ENCODE data around the gene HEATR1. TPM values are rescaled to one million over a fixed set of nuclear protein-coding genes. Genes with fewer than 3 reads are reported as not detected.

HEATR1 gene
- total RNA-seq, 1 experiment from 2014 or later = 68.3 TPM

GRCh38 chr1:236578661-236579060 lies 25.7 kb downstream of the HEATR1 start:
- ChIA-PET RAD21 (ENCODE audit: low non-redundant PET in 1 of 2, low total read pairs in 2 of 2, uncharacterized antibody in 2 of 2, unreplicated experiment in 2 of 2) (no interaction called here), CTCF (no interaction called here), POLR2A (no interaction called here)
- Histone ChIP-seq H3K27me3 (ENCODE audit: insufficient read depth, low read length) (no peaks in the 10 kb centered on the region), H3K36me3 (ENCODE audit: control insufficient read depth in 1 of 2, insufficient read depth in 2 of 2, low read length in 2 of 2) (peaks cover 52 to 67% of the 10 kb centered on the region in 2 experiments), H3K4me1 (ENCODE audit: control insufficient read depth in 1 of 2, insufficient read depth in 2 of 2, low read length in 2 of 2) (no peaks in the 10 kb centered on the region), H3K9me3 (ENCODE audit: control insufficient read depth in 1 of 2, insufficient read depth in 1 of 2, low read depth in 1 of 2, low read length in 2 of 2) (no peaks in the 10 kb centered on the region), H3K9ac (ENCODE audit: low read length) (no peak overlapping the region), H3K9me2 (ENCODE audit: insufficient read depth) (no peaks in the 10 kb centered on the region), H3K27ac (ENCODE audit: low read depth, low read length) (no peak overlapping the region), H2AFZ (ENCODE audit: low read depth, low read length, poor library complexity, severe bottlenecking) (no peak overlapping the region), H3K4me2 (ENCODE audit: low read length) (no peak overlapping the region), H4K20me1 (ENCODE audit: insufficient read depth) (peaks cover 3% of the 10 kb centered on the region; the same call in 1 of the 2 replicates), H3K79me2 (ENCODE audit: insufficient read depth, low read length) (0 out of 2 replicates have a peak, but pooled peaks cover 3% of the 10 kb centered on the region), H3K4me3 (replicated peaks in 1 of 2; ENCODE audit: low read depth in 1 of 2, low read length in 2 of 2) (no peak overlapping the region)
- ATAC-seq (no peak), DNase-seq (ENCODE audit: low read depth, low spot score) (no peak)
- intact Hi-C loops (cut with micrococcal nuclease) = no loop called here
- TF ChIP-seq REST (IDR thresholded peaks at IDR 0.05; ENCODE audit: low read depth) (no peak), EZH2 (IDR thresholded peaks at IDR 0.05) (no peak), ELF1 (IDR thresholded peaks at IDR 0.05; ENCODE audit: borderline replicate concordance, low read depth) (no peak), EZH2phosphoT487 (IDR thresholded peaks at IDR 0.05; ENCODE audit: borderline replicate concordance) (no peak), JUND (IDR thresholded peaks at IDR 0.05) (no peak), ZFX (IDR thresholded peaks at IDR 0.05) (no peak), FOSL1 (IDR thresholded peaks at IDR 0.05; ENCODE audit: low read depth) (no peak), YY1 (IDR thresholded peaks at IDR 0.05; ENCODE audit: extremely low read depth, insufficient replicate concordance, low read depth, low read length) (no peak), SRF (IDR thresholded peaks at IDR 0.05; ENCODE audit: low read depth) (no peak)
- TF ChIP-seq, protein P1, sequence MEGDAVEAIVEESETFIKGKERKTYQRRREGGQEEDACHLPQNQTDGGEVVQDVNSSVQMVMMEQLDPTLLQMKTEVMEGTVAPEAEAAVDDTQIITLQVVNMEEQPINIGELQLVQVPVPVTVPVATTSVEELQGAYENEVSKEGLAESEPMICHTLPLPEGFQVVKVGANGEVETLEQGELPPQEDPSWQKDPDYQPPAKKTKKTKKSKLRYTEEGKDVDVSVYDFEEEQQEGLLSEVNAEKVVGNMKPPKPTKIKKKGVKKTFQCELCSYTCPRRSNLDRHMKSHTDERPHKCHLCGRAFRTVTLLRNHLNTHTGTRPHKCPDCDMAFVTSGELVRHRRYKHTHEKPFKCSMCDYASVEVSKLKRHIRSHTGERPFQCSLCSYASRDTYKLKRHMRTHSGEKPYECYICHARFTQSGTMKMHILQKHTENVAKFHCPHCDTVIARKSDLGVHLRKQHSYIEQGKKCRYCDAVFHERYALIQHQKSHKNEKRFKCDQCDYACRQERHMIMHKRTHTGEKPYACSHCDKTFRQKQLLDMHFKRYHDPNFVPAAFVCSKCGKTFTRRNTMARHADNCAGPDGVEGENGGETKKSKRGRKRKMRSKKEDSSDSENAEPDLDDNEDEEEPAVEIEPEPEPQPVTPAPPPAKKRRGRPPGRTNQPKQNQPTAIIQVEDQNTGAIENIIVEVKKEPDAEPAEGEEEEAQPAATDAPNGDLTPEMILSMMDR (IDR thresholded peaks at IDR 0.05 in 2 of 3, conservative IDR thresholded peaks at IDR 0.05 in 1 of 3; ENCODE audit: borderline replicate concordance in 1 of 3, insufficient read depth in 1 of 3, low read depth in 2 of 3, low read length in 2 of 3) = no peak
- no TSS peak for BruUV-seq (replicated peaks)

Data from HCT116 (cell line).